T-helper 9 cell (primary cell): ENCODE measurements around the gene ZNF678.
"Not testable (repeated sequence)": the region's sequence is repeated elsewhere in the genome, so short reads cannot be mapped to it uniquely, and the experiment has no call there.

Experiments
- DNase-seq: peaks from one replicate; pipeline ENCODE4 v3.0.0-alpha.2; 2020

Gene ZNF678

GRCh38 chr1:227556288-227556687 is 7.1 kb upstream of the ZNF678 start:
- no peak for DNase-seq

- no peak for DNase-seq
Observed at GRCh38 chr1:227557962-227558725, 5.2 kb upstream of the ZNF678 start.

- no peak for DNase-seq
Observed at GRCh38 chr1:227558732-227559262, 4.6 kb upstream of the ZNF678 start.

GRCh38 chr1:227559499-227559898 is 3.9 kb upstream of the ZNF678 start:
- DNase-seq, result no peak

- no peak for DNase-seq
Observed at GRCh38 chr1:227559926-227560325, 3.4 kb upstream of the ZNF678 start.

- DNase-seq, result no peak
Observed at GRCh38 chr1:227560393-227561173, 2.8 kb upstream of the ZNF678 start.

- no peak for DNase-seq
Observed at GRCh38 chr1:227561241-227561907, 2.0 kb upstream of the ZNF678 start.

GRCh38 chr1:227562037-227562436 is 1.3 kb upstream of the ZNF678 start:
- no peak for DNase-seq

- no peak for DNase-seq
Observed at GRCh38 chr1:227562933-227563323, 428 bp upstream of the ZNF678 start.

GRCh38 chr1:227567256-227567655 is 3.9 kb downstream of the ZNF678 start:
- DNase-seq, result no peak

GRCh38 chr1:227568593-227568992 is 5.2 kb downstream of the ZNF678 start:
- no peak for DNase-seq

- no peak for DNase-seq
Observed at GRCh38 chr1:227572752-227573151, 9.4 kb downstream of the ZNF678 start.

- DNase-seq, result no peak
Observed at GRCh38 chr1:227574926-227575325, 11.6 kb downstream of the ZNF678 start.

GRCh38 chr1:227576189-227576588 is 12.8 kb downstream of the ZNF678 start:
- DNase-seq, result no peak

GRCh38 chr1:227577500-227577899 is 14.1 kb downstream of the ZNF678 start:
- DNase-seq, result no peak

GRCh38 chr1:227583354-227583753 is 20.0 kb downstream of the ZNF678 start:
- DNase-seq, result no peak

GRCh38 chr1:227586733-227587132 is 23.4 kb downstream of the ZNF678 start:
- no peak for DNase-seq

GRCh38 chr1:227587968-227588367 is 24.6 kb downstream of the ZNF678 start:
- no peak for DNase-seq

- not testable (repeated sequence) for DNase-seq
Observed at GRCh38 chr1:227588769-227589168, 25.4 kb downstream of the ZNF678 start.

GRCh38 chr1:227589777-227590176 is 26.4 kb downstream of the ZNF678 start:
- DNase-seq, result not testable (repeated sequence)

- DNase-seq, result not testable (repeated sequence)
Observed at GRCh38 chr1:227596222-227596621, 32.9 kb downstream of the ZNF678 start.

GRCh38 chr1:227603327-227603726 is 40.0 kb downstream of the ZNF678 start:
- no peak for DNase-seq

GRCh38 chr1:227604446-227604845 is 41.1 kb downstream of the ZNF678 start:
- no peak for DNase-seq
